Adrenal gland (tissue), 12 donors: Measurements from ENCODE around the gene CCSER1. TPM values are rescaled to one million over a fixed set of nuclear protein-coding genes. Genes with fewer than 3 reads are reported as not detected.

Experiments
- DNase-seq, 7 donors: peaks; one replicate each; pipeline ENCODE4 v3.0.0-alpha.2; 2019 to 2020
- H3K27ac ChIP-seq, 5 donors: fragments of 200-600 bp; sonication (generic) in 4 of 5; 1 replicate in 3 of 5; 2 replicates in 2 of 5; pipeline versions ENCODE4 v1.5.1 to v1.8.0; 2016 to 2020; ENCODE audit warnings: mild to moderate bottlenecking in 1 of 5
- H3K27me3 ChIP-seq: fragments of 200-600 bp; 2 replicates; pipeline ENCODE4 v1.8.0; 2021
- H3K36me3 ChIP-seq, 2 donors: fragments of 200-600 bp; replicated peaks in 1 of 2; 1 replicate in 1 of 2; 2 replicates in 1 of 2; pipeline versions ENCODE4 v1.5.1 to v1.8.0; 2018 to 2022
- H3K4me1 ChIP-seq, 2 donors: fragments of 200-600 bp; replicated peaks in 1 of 2; 1 replicate in 1 of 2; 2 replicates in 1 of 2; pipeline versions ENCODE4 v1.5.1 to v1.8.0; 2018 to 2021
- H3K4me3 ChIP-seq, 4 donors: fragments of 200-600 bp; sonication (generic) in 3 of 4; one replicate each; pipeline ENCODE4 v1.5.1; 2016 to 2018
- H3K9me3 ChIP-seq, 3 donors: fragments of 200-600 bp; sonication (generic) in 1 of 3; replicated peaks in 1 of 3; 1 replicate in 2 of 3; 2 replicates in 1 of 3; pipeline versions ENCODE4 v1.5.1 to v1.8.0; 2016 to 2021
- POLR2A ChIP-seq, 2 donors: fragments of 450-650 bp; IDR thresholded peaks; one replicate each; pipeline ENCODE4 v1.6.1; 2017; ENCODE audit warnings: antibody characterized with exemption in 2 of 2, mild to moderate bottlenecking in 2 of 2, moderate library complexity in 1 of 2
- WGBS, 4 donors: extraction: QIAGEN DNeasy Blood & Tissue Kit in 2 of 4; methylation state at CpG; one replicate each; pipeline versions ENCODE4 v1.1.5 to v1.1.7; 2013 to 2017; 5-methylcytosine and 5-hydroxymethylcytosine counted together
- intact Hi-C, 2 donors: fragments of 100-400 bp; cut with DNase I; formaldehyde crosslinking; loops; one replicate each; pipeline versions ENCODE4 v1.14.1 to v1.15.0; 2022 to 2023
- polyA plus RNA-seq, 3 donors: library from polyadenylated mRNA; stranded (reverse); fragments of 200-250 nt in 2 of 3; fragments of 350-450 nt in 1 of 3; fragmentation: Illumina TruSeq in 1 of 3; extraction: RNeasy Lipid Tissue Mini Kit (QIAGEN cat#74804) in 1 of 3; gene quantifications; one replicate each; pipeline ENCODE4 v1.2.3, GENCODE V29; 2013 to 2014
- total RNA-seq, 9 donors: library from RNA; depleted of rRNA in 4 of 9; stranded (reverse); fragments of >200 nt in 4 of 9; fragments of 120-200 nt in 1 of 9; fragmentation: NEBNext Ultra II Directional in 1 of 9; extraction: Animal tissue kit (Norgen Biotek cat#: 25700) in 1 of 9; gene quantifications; one replicate each; pipeline versions ENCODE4 v1.1.0 to v1.2.4, GENCODE V29; 2013 to 2023
- TF ChIP-seq, protein P1 (sequence below), 6 experiments: fragments of 450-650 bp in 4 of 6; fragments of 200-600 bp in 2 of 6; sonication (generic) in 1 of 6; IDR thresholded peaks; 1 replicate in 5 of 6; 2 replicates in 1 of 6; pipeline versions ENCODE4 v1.5.1 to v1.8.0; 2016 to 2021; ENCODE audit warnings: antibody characterized with exemption in 6 of 6, mild to moderate bottlenecking in 2 of 6, moderate library complexity in 1 of 6
- donor health status: healthy with polysubstance abuse.
- donor health status: Bipolar disorder and iron deficiency.
- donor health status: DM: yes; HTN: yes; CAD: no.
- donor health status: DM: no; HTN: no; CAD: no.
- donor health status: DM: no; HTN: no; CAD: no.
- donor health status: DM: yes; HTN: yes; CAD: no.

CCSER1 gene
- total and polyA plus RNA-seq, 12 donors = 0.14 to 11.7 (median 2.3) TPM; not detected in 1

DNA sequence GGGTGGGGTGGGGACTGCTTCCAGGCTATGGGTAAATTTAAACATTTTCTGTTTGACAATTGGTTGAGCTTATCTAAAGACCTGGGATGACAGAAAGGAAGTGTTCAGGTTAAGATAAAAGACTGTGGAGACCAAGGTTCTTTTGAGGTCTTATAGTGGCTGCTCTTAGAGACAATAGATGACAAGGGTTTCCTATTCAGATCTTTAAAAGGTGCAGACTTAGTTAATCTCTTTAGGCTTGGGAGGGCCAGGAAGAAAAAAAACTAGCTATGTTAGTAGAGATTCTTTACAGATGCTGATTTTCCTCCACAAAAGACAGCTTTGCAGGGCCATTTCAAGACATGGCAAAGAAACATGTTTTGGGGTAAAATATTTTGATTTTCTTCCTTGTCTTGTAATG, 972.5 kb downstream of the CCSER1 start:
- no peak for TF ChIP-seq POLR2A (IDR thresholded peaks at IDR 0.05)
- TF ChIP-seq, protein P1, sequence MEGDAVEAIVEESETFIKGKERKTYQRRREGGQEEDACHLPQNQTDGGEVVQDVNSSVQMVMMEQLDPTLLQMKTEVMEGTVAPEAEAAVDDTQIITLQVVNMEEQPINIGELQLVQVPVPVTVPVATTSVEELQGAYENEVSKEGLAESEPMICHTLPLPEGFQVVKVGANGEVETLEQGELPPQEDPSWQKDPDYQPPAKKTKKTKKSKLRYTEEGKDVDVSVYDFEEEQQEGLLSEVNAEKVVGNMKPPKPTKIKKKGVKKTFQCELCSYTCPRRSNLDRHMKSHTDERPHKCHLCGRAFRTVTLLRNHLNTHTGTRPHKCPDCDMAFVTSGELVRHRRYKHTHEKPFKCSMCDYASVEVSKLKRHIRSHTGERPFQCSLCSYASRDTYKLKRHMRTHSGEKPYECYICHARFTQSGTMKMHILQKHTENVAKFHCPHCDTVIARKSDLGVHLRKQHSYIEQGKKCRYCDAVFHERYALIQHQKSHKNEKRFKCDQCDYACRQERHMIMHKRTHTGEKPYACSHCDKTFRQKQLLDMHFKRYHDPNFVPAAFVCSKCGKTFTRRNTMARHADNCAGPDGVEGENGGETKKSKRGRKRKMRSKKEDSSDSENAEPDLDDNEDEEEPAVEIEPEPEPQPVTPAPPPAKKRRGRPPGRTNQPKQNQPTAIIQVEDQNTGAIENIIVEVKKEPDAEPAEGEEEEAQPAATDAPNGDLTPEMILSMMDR (IDR thresholded peaks at IDR 0.05) = no peak
- no peak overlapping the region for H3K4me3 ChIP-seq
- intact Hi-C loops = no loop called here
- H3K9me3 ChIP-seq = no peaks in the 10 kb centered on the region
- no peak overlapping the region for H3K27ac ChIP-seq
- DNase-seq = no peak
- no peaks in the 10 kb centered on the region for H3K36me3 ChIP-seq
- H3K27me3 ChIP-seq = no peaks in the 10 kb centered on the region
- H3K4me1 ChIP-seq = no peaks in the 10 kb centered on the region

DNA sequence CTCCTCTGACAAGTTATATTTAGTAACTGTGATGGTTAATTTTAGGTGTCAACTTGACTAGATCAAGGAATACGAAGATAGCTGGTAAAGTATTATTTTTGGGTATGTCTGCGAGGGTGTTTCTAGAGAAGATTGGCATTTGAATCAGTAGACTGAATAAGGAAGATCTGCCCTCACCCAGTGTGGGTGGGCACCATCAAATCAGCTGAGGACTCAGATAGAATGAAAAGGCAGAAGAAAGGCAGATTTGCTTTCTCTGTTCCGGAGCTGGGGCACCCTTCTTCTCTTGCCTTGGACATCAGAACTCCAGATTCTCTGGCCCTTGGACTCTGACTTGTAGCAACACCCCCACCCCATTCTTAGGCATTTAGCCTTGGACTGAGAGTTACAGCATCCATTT, 981.6 kb downstream of the CCSER1 start:
- Histone ChIP-seq H3K4me3 (no peak overlapping the region), H3K36me3 (no peaks in the 10 kb centered on the region), H3K9me3 (no peaks in the 10 kb centered on the region), H3K27ac (no peak overlapping the region), H3K27me3 (no peaks in the 10 kb centered on the region), H3K4me1 (no peaks in the 10 kb centered on the region)
- TF ChIP-seq POLR2A (IDR thresholded peaks at IDR 0.05) = no peak
- TF ChIP-seq, protein P1 (IDR thresholded peaks at IDR 0.05) = no peak
- 82 to 93% (median 86%) methylated on average over 3 of the region's 3 CpGs for whole genome bisulfite sequencing, 4 donors
- DNase-seq = no peak
- intact Hi-C loops = no loop called here

DNA sequence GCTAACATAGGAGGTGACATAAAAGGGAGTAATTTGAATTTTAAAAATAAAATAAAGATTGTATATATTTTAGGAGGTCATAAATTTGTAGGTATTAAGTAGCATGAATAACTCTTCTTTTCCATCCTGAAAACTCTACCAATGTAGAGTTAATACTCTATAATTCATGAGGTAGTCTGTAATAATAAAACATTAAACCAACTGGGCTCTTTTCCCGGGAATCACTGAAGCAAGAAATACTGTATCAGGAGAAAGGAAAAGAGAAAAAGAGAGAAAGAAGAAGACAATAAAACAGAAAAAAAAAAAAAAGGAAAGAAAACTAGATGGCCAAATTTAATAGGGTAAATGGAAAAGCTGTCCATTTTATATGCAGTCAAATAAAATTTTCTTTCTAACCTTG, 984.4 kb downstream of the CCSER1 start:
- Histone ChIP-seq H3K36me3 (no peaks in the 10 kb centered on the region), H3K4me1 (no peaks in the 10 kb centered on the region), H3K9me3 (no peaks in the 10 kb centered on the region), H3K4me3 (no peak overlapping the region), H3K27me3 (no peaks in the 10 kb centered on the region), H3K27ac (no peak overlapping the region)
- no peak for TF ChIP-seq POLR2A (IDR thresholded peaks at IDR 0.05)
- TF ChIP-seq, protein P1 (IDR thresholded peaks at IDR 0.05) = no peak
- 56 to 77% (median 65%) methylated on average over 1 of the region's 1 CpG for WGBS, 4 donors
- intact Hi-C loops = no loop called here
- no peak for DNase-seq

DNA sequence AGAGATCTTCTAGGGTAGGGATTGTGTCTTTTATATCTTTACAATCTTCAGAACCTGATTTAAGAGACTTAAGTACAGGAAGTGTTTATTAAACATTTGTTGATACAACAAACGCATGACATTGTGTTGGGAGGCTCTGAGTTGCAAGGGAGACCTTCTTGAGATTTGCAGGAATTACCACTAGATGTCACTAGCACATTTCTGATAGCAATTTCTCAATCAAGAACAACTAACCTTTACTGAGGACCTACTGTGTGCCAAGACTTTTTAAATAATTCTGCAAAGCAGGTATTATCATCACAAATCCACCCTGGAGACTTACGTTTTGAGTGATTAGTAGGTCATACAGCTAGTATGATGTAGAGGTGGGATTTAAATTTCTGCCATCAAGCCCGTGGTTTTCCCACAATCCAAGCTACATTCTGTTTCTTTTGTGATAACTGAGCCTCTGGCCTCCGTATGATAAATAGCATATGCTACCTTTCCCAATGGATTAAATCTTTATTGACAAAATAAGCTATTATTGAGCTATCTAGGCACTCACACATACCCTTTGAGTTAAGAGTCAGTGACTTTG, 986.0 kb downstream of the CCSER1 start:
- H3K27ac ChIP-seq = no peak overlapping the region
- H3K9me3 ChIP-seq = no peaks in the 10 kb centered on the region
- WGBS, 4 donors = 46 to 52% (median 47%) methylated on average over 4 of the region's 4 CpGs
- no peaks in the 10 kb centered on the region for H3K36me3 ChIP-seq
- H3K4me3 ChIP-seq = no peak overlapping the region
- intact Hi-C loops = no loop called here
- no peaks in the 10 kb centered on the region for H3K4me1 ChIP-seq
- no peaks in the 10 kb centered on the region for H3K27me3 ChIP-seq
- TF ChIP-seq, protein P1 (IDR thresholded peaks at IDR 0.05) = peak; percentile 24 to 57 (median 32)
- TF ChIP-seq POLR2A (IDR thresholded peaks at IDR 0.05) = no peak
- DNase-seq = no peak
